Astrocyte (in vitro differentiated cells and primary cell): ENCODE data around the gene DENND1B.

Experiments used
- EZH2 ChIP-seq: IDR thresholded peaks from 2 replicates; pipeline ENCODE4 v1.6.1; 2012; ENCODE audit warnings: mild to moderate bottlenecking, low read length, inconsistent platforms; ENCODE audit not compliant: insufficient read depth
- TF ChIP-seq, protein P1 (sequence below): IDR thresholded peaks from 2 replicates; pipeline ENCODE4 v1.5.1; 2011; ENCODE audit warnings: low read depth, mild to moderate bottlenecking, inconsistent platforms, low read length, moderate library complexity; ENCODE audit not compliant: insufficient read depth

GRCh38 chr1:197677313-197677712 lies 98.0 kb downstream of the DENND1B start:
- TF ChIP-seq, protein P1, sequence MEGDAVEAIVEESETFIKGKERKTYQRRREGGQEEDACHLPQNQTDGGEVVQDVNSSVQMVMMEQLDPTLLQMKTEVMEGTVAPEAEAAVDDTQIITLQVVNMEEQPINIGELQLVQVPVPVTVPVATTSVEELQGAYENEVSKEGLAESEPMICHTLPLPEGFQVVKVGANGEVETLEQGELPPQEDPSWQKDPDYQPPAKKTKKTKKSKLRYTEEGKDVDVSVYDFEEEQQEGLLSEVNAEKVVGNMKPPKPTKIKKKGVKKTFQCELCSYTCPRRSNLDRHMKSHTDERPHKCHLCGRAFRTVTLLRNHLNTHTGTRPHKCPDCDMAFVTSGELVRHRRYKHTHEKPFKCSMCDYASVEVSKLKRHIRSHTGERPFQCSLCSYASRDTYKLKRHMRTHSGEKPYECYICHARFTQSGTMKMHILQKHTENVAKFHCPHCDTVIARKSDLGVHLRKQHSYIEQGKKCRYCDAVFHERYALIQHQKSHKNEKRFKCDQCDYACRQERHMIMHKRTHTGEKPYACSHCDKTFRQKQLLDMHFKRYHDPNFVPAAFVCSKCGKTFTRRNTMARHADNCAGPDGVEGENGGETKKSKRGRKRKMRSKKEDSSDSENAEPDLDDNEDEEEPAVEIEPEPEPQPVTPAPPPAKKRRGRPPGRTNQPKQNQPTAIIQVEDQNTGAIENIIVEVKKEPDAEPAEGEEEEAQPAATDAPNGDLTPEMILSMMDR, result no peak
- no peak for TF ChIP-seq EZH2
